HG03064 (cell line): Measurements from ENCODE around the gene SYNE1.
"Not testable (repeated sequence)": the region's sequence is repeated elsewhere in the genome, so short reads cannot be mapped to it uniquely, and the experiment has no call there.

ENCODE experiments used
- ATAC-seq: cut with Tn5 transposase; IDR thresholded peaks from one replicate; pipeline ENCODE4 v1.9.1; 2021; ENCODE audit warnings: low read depth; ENCODE audit not compliant: unreplicated experiment

SYNE1 gene

DNA sequence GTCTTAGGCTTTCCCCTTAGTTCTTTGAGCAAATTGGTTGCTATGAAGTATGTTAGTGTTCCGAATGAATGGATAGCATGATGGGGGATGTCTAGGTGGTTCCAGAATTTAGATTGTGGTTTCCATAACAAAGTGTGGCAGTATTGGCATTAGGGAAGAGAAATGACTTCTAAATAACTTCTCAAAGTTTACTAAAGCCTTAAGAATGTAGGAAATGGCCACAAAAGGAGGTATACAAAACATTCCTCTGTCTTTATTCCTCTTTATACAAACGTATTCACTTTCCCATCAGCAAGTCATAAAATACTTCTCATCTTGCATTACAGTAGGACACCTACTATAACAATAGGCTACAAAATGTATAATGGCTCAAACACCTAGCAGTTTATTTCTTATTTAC is 550.1 kb downstream of the SYNE1 start:
- no peak for ATAC-seq

DNA sequence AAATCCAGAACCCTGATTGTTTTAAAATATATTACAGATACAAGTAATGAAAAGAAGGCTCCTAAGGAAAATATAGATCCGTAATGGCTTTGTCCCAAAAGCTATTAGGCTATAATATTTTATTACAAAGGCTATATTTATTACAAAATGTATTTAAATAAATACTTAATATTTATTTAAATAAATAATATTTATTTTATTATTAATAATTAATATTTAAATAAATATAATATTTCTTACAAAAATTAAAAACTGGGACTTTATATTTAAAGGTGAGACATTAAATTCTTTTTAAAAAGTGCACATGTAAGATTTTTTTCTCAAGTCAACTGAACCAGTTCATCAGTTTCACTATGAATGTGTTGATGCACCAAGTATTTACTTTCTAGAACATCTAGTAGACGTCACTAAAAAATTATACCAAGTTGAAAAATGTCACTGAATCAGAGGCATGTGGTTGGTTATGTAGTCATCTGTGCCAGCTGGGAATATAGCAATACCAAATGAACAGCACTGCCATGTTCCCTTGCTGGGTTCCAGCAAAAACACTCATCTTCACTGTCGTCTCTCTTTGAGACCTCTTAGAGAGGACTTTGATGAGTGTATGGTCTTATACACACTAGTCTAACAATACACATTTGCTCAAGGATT is 550.8 kb downstream of the SYNE1 start:
- no peak for ATAC-seq

DNA sequence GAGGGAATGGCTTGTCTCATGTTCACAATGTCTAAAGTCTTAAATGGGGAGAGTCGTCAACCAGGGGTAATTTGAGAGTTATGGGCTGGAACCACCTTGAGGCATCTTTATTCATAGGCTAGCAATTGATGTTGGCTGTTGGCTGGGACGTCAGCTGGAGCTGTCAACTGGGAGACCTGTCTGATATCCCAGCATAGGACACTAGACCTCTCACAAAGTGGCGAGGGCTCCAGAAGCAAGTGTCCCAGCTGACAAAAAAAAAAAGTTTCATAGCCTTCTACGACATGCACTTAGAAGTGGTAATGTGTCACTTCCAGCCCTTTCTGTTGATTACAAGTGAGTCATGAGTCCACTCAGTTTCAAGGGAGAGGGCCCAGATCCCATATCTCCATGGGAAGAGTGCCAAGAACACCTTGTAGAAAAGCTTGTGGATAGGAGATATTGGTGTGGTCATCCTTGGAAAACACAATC is 551.7 kb downstream of the SYNE1 start:
- no peak for ATAC-seq

DNA sequence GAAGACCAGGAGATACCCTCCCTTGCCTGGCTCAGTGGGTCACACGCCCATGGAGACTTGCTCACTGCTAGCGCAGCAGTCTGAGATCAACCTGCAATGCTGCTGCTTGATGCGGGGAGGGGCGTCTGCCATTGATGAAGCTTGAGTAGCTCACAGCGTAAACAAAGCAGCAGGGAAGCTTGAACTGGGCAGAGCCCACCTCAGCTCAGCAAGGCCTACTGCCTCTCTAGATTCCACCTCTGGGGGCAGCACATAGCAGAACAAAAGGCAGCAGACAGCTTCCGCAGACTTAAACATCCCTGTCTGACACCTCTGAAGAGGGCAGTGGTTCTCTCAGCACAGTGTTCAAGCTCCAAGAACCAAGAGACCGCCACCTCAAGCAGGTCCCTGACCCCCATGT is 558.4 kb downstream of the SYNE1 start:
- no peak for ATAC-seq

DNA sequence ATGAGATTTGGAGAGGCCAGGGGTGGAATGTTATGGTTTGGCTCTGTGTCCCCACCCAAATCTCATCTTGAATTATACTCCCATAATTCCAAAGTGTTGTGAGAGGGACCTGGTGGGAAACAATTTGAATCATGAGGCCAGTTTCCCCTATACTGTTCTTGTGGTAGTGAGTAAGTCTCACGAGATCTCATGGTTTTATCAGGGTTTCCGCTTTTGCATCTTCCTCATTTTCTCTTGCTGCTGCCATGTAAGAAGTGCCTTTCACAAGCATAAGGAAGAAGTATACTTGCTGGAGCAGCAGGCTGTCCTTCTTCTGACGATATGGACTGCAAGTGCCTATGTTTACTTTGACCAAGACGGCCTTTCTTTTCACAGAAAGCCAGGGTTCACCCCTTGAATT is 559.2 kb downstream of the SYNE1 start:
- no peak for ATAC-seq

DNA sequence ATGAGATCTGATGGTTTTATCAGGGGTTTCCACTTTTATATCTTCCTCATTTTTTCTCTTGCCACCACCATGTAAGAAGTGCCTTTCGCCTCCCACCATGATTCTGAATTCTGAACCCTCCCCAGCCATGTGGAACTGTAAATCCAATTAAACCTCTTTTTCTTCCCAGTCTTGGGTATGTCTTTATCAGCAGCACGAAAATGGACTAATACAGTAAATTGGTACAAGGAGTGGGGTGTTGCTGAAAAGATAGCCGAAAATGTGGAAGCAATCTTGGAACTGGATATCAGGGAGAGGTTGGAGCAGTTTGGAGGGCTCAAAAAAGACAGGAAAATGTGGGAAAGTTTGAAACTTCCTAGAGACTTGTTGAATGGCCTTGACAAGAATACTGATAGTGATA is 560.9 kb downstream of the SYNE1 start:
- ATAC-seq, result not testable (repeated sequence)

DNA sequence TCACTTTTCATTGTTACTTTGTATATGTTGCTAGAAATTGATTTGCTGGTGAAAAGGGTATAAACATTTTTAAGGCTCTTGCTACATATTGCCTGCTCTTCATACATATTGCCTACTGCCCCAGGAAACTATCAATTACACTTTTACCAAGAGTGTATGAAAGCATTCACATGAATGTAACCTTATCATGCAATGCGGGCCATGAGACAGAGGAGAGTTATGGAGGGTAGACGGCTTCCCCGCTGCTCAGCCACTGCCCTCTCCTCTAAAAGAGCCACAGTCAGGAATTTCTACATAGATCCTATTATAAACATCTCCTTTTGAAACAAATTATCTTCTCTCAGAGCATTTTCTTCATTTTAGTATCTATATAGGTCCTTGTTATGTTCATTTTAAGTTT is 565.3 kb downstream of the SYNE1 start:
- ATAC-seq, result no peak
